Choroid plexus epithelial cell (primary cell): ENCODE results near the gene CA12.

Source experiments
- DNase-seq: peaks from one replicate; pipeline ENCODE4 v3.0.0-alpha.2; 2010; ENCODE audit warnings: low read depth
- H3K4me3 ChIP-seq: 2 replicates; pipeline ENCODE4 v1.5.1; 2011; ENCODE audit warnings: low read depth, mild to moderate bottlenecking, control low read depth, low read length, moderate library complexity
- CTCF ChIP-seq: conservative IDR thresholded peaks from 2 replicates; pipeline ENCODE4 v1.5.1; 2011; ENCODE audit warnings: low read depth, mild to moderate bottlenecking, control low read depth, inconsistent platforms, low read length, moderate library complexity

Gene CA12

GRCh38 chr15:63312286-63312685 lies 69.4 kb downstream of the CA12 start:
- TF ChIP-seq CTCF, result no peak
- no peak overlapping the region for H3K4me3 ChIP-seq
- DNase-seq, result no peak

GRCh38 chr15:63310646-63311045 lies 71.0 kb downstream of the CA12 start:
- no peak for TF ChIP-seq CTCF
- H3K4me3 ChIP-seq, result no peak overlapping the region
- DNase-seq, result no peak

- no peak for DNase-seq
- no peak for TF ChIP-seq CTCF
- H3K4me3 ChIP-seq, result no peak overlapping the region
Measured at GRCh38 chr15:63308947-63309346, 72.7 kb downstream of the CA12 start.

GRCh38 chr15:63308491-63308890 lies 73.2 kb downstream of the CA12 start:
- DNase-seq, result no peak
- no peak overlapping the region for H3K4me3 ChIP-seq
- no peak for TF ChIP-seq CTCF

GRCh38 chr15:63306492-63307073 lies 75.1 kb downstream of the CA12 start:
- no peak for DNase-seq
- TF ChIP-seq CTCF, result no peak
- H3K4me3 ChIP-seq, result no peak overlapping the region

- DNase-seq, result no peak
- no peak overlapping the region for H3K4me3 ChIP-seq
- no peak for TF ChIP-seq CTCF
Measured at GRCh38 chr15:63305260-63305659, 76.4 kb downstream of the CA12 start.

GRCh38 chr15:63301088-63301487 lies 80.6 kb downstream of the CA12 start:
- TF ChIP-seq CTCF, result no peak
- no peak for DNase-seq
- H3K4me3 ChIP-seq, result no peak overlapping the region
